ENCODE data around the gene TULP1. TPM values are rescaled to one million over a fixed set of nuclear protein-coding genes. Genes with fewer than 3 reads are reported as not detected.

TULP1 gene
- total and polyA plus RNA-seq, 2 of the 13 experiments (the other 11 are each of a cell fraction or from before 2014, with no cell fraction given), result not detected

GRCh38 chr6:35522660-35523658 lies 10.3 kb upstream of the TULP1 start (continued):
- no peak for TF ChIP-seq TBX3 (IDR thresholded peaks at IDR 0.05; ENCODE audit: borderline replicate concordance)
- TF ChIP-seq ZSCAN30 (CRISPR knock-in tag; IDR thresholded peaks at IDR 0.05), result no peak
- no peak for TF ChIP-seq REST (IDR thresholded peaks at IDR 0.05; ENCODE audit: borderline replicate concordance in 1 of 2, low read depth in 1 of 2, low read length in 2 of 2)
- 0 out of 2 replicates have a peak, but pooled peaks have one; percentile 55 for TF ChIP-seq ZNF275 (CRISPR knock-in tag; IDR thresholded peaks at IDR 0.05; ENCODE audit: borderline replicate concordance)
- no peak for TF ChIP-seq MLLT10 (CRISPR knock-in tag; IDR thresholded peaks at IDR 0.05)
- TF ChIP-seq ELF1 (CRISPR knock-in tag; IDR thresholded peaks at IDR 0.05), result no peak
- no peak for TF ChIP-seq ZC3H13 (CRISPR knock-in tag; IDR thresholded peaks at IDR 0.05)
- TF ChIP-seq NR0B2 (CRISPR knock-in tag; IDR thresholded peaks at IDR 0.05), result no peak
- no peak for TF ChIP-seq ZNF513 (CRISPR knock-in tag; conservative IDR thresholded peaks at IDR 0.05)
- TF ChIP-seq CCAR2 (optimal IDR thresholded peaks at IDR 0.05; ENCODE audit: low read depth, low read length), result no peak
- no peak for TF ChIP-seq ZFP82 (CRISPR knock-in tag; IDR thresholded peaks at IDR 0.05; ENCODE audit: borderline replicate concordance)
- no peak for TF ChIP-seq AKNA (CRISPR knock-in tag; IDR thresholded peaks at IDR 0.05; ENCODE audit: borderline replicate concordance)
- peak; percentile 34; the same call in 1 of the 2 replicates for TF ChIP-seq ERF (CRISPR knock-in tag; IDR thresholded peaks at IDR 0.05)
